Fibroblast of skin of abdomen (primary cell): Measurements from ENCODE around the gene SNRPB.

ENCODE experiments used
- DNase-seq: peaks from one replicate; pipeline ENCODE4 v3.0.0-alpha.2; 2013

Gene SNRPB

DNA sequence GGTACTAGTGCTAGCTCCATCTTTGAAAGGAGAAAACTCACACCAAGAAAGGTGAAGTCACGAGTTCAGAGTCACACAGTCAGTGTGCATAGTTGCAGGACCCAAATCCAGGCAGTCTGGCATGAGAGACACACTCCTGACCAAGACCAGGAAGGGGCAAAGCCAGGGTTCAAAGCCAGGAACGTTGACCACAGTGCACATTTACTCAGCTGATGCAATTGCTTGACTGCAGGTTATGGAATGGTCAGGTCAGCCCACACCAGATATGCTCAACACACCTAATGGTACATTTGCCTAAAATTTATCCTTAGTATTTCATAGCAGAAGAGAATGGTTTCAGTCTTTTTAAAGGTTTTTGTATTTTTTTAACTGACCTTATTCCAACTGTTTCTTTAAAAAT is 52.2 kb downstream of the SNRPB start:
- DNase-seq, result no peak

DNA sequence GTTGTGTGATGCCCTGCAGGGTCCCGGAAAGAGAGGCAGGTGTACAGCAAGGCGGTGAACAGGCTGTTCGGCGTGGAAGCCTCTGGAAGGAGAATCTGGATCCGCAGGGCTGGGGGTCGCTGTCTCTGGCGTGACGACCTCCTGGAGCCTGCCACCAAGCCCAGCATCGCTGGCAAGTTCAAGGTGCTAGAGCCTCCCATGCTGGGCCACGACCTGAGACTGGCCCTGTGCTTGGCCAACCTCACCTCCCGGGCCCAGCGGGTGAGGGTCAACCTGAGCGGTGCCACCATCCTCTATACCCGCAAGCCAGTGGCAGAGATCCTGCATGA is 53.4 kb downstream of the SNRPB start:
- no peak for DNase-seq

DNA sequence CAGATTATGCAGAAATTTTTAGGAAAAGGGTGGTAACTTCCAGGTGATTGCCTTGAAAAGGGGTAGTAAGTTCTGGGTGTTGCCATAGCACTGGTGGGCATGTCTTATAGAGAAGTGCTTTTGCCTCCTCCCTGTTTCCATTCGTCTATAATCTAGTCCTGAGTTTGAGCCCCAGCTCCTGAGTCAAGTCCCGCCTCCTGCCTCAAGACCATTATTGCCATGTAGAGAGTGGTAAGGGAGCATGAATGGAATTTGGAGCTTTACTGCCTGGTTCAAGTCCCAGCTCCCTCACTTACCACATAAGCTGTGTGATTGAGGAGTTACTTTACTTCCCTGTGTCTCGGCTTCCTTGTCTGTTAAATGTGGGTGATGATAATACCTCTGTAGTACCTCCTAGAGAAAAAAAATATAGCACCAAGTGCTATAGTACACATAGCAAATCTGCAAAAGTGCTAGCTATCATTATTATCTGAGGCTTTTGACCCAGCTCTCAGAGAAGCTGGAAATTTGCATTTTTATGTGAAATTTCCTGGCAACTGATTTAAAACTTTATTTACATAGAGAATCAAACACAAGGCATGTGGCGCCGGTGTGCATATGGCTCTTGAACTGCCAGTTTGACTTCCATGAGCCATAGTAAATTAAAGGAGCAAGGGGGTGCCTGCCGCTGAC is 53.9 kb downstream of the SNRPB start:
- no peak for DNase-seq
